Mesenteric fat pad (tissue), 1 donor: ENCODE measurements around the gene EXOC3. TPM values are rescaled to one million over a fixed set of nuclear protein-coding genes. Genes with fewer than 3 reads are reported as not detected.

Experiments used
- total RNA-seq: library from RNA; stranded (reverse); fragmentation: NEBNext Ultra II Directional; extraction: Animal tissue kit (Norgen Biotek cat#: 25700); gene quantifications from one replicate; pipeline ENCODE4 v1.2.1, GENCODE V29; 2021
- donor health status: DM: yes; HTN: yes; CAD: no.

Gene EXOC3
- total RNA-seq, 1 donor from 2014 or later = 58.5 TPM

Other genes starting within 250 kb of the EXOC3 start
- gene CCDC127, start 225.0 kb upstream of the EXOC3 start, total RNA-seq = 6.5 TPM
- 112 TPM for gene SDHA, start 224.9 kb upstream of the EXOC3 start, total RNA-seq
- 66.7 TPM for gene PDCD6, start 171.5 kb upstream of the EXOC3 start, total RNA-seq
- gene AHRR, start 121.5 kb upstream of the EXOC3 start, total RNA-seq = 4.5 TPM
- 1.1 TPM for gene SLC9A3, start 81.3 kb downstream of the EXOC3 start, total RNA-seq
- gene CEP72, start 169.2 kb downstream of the EXOC3 start, total RNA-seq = 2.0 TPM